HG02885 (cell line): ENCODE data around the gene SLC39A3.

Experiments used
- ATAC-seq: cut with Tn5 transposase; IDR thresholded peaks from one replicate; pipeline ENCODE4 v1.9.1; 2021; ENCODE audit warnings: mild to moderate bottlenecking; ENCODE audit not compliant: unreplicated experiment, poor library complexity

The SLC39A3 gene

DNA sequence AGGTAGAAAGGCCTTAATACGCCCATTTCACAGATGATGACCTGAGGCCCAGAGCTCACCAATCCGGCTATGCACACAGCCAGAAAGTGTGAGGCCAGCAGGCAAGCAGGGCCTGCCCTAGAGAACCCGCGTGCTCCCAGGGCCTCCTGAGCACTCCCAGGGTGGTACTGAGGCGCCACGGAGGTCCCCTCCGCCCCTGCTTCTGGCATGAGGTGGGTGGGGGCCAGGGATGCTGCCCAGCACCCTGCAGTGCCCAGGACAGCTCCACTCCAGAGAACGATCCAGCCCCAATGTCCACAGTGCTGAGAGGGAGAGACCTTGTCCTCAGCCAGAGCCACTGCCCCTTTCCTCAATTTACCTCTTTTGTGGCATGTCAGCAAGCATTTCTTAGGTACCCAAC is 29.4 kb upstream of the SLC39A3 start:
- ATAC-seq: no peak

DNA sequence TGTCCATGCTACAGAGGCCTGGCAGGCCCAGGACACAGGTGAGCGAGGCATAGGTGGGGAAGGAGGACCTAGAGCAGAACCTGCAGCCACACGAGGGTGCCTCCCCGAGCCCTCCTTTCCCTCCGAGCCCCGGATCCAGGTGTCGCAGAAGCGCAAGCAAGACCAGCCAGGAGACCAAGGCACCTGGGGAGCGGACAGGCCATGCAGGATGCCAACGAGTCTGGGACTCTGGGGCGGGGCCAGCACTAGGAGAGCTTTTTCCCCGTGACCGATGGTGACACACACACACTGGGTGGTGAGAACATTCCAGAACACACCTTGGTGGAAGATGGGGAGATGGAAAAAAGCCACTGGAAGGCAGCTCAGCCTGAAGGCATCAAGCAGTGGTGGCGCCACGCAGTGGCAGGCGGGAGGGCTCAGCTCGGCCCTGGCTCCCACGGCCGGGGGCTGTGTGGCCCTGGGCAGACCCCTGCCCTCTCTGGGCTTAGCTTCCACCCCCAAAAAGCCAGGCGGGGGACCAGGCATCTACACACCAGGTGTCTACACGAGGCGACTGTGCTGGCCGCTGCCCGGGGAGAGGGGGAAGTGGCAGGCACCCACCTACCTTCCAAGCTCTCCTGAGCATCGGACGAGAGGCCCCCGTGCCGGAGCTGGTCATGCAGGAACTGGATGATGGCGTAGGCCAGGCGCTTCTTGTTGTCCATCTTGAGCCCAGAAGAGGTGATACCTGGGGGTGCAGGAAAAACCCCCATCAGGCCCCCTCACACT is 28.7 kb upstream of the SLC39A3 start:
- no peak for ATAC-seq

DNA sequence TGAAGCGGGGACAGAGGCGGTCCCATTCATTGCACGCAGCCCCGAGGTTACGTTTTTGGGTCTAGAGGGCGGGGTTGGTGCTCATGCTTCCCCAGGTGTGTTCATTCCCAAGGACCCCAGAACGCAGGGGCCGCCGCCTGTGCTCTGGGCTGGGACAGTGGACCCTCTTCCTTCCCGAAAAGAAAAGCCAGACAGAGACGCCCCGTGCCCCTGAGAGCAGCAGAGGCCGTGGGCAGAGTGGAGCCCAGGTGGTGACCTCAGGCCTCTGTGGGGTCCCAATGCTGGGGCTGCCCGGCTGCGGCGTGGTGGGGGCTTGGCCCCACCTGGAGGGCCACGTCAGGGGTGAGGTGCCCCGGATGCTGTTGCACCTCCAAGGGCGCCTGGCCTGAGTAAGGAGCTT is 27.9 kb upstream of the SLC39A3 start:
- ATAC-seq: no peak

DNA sequence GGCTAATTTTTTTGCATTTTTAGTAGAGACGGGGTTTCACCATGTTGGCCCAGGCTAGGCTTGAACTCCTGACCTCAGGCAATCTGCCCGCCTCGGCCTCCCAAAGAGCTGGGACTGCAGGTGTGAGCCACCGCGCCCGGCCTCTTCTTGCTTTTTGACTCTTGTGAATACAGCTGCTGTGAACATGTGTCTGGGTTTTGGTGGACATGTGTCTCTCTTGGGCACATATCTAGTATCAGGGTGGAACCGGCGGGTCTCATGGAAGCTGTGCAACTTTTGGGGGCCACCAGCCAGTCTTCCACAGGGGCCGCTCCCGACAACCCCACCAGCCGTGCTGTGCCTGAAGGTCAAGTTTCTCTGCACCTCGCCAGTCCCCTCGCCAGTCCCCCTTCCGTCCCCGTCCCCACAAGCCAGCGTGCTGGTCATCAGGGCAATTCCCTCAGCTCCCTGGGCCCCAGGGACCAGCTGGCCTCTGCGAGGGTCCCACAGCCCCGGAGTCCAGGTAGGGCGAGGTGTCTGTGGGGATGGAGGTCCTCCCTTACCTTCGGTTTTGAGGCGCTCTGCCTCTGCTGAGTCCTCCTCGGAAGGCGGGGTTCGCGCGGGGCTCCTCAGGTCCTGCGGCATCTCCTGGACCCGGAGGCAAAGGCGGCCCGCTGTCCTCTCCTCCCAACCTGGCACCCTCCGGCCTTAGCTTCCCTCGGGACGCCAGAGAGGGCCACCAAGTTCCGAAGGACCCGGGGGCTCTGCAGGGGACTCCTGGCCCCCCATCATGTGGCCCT is 27.0 kb upstream of the SLC39A3 start:
- no peak for ATAC-seq

DNA sequence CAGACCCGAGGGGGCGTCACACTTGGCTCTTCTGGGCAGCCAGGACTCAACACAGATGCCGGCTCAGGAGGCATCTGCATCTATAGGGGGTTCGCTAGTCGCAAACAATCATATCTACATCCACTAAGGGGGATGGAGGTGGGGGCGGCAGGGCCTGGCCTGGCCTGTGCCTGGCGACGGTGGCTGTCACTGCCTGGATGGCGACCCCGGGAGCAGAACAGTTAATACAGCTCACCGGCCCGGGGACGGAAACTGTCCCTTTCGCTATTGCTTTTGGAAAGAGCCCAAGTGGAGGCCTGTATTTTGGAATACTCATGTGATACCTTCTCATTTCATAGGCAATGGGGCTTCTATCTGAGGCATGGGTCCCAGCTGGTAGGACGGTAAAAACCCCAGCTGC is 25.6 kb upstream of the SLC39A3 start:
- ATAC-seq: no peak

DNA sequence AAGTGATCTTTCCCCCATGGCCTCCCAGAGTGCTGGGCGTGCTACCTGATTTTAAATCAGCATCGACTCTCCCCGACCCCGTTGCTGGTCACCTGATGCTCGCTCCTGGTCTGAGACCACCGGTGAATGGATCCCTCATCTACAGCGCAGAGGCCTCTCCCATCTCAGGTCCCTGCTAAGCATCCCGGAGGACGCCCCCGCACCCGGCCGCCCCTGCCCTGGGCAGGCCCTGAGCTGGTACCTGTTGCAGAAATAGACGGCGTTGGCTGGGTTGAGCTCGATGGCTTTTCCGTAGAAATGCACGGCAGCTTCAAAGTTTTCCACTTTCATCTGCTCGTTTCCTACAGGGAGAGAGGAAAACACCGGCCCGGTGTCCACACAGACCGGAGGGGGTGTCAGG is 25.1 kb upstream of the SLC39A3 start:
- no peak for ATAC-seq

DNA sequence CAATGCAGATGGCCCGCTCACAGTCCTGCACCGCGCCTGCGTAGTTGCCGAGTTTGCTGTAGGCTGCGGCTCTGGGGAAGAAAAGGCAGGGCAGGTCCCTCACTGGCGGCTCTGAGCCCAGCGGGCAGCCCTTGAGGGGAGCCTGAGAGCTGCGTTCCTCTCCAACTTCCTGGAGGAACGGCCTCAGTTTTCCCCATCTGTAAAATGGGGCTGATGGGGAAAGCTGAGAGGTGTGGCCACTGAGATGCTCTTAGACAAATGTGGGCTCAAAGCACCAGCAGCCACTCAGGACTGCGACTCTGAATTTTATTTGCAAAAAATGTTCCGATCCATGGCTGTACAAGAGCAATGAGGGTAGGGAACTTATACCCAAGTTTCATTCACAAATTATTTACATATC is 23.9 kb upstream of the SLC39A3 start:
- ATAC-seq: no peak

DNA sequence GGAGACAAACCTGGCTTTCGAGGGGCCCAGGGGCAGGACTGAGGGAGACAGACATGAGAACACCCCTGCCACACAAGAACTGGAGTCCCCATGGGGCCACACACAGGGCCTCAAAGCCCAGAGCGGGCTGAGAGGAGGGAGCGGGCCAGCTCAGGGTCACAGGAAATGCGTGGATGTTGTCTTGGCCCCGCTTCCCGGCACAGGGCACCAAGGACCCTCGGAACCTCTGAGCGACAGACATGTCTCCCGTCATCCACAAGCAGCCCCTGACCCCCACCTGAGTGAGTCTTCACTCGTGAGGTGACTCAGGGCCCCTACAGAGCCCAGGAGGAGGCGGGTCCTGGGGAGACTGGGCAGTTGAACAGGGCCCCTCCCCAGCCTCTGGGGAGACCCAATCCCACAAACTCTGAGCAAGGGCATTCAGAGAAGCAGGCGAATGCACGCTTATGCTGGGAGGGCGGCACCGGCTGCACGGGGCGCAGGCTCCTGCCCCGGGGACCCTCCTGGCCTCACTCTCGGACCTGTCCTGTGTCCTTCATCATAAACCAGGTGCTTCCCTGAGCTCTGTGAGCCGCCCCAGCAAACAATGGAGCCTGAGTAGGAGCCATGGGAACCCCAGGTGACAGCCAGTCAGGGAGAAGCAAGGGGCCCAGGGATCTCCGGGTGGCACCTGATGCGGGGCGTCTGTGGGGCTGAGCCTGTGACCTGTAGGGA is 23.1 kb upstream of the SLC39A3 start:
- no peak for ATAC-seq

DNA sequence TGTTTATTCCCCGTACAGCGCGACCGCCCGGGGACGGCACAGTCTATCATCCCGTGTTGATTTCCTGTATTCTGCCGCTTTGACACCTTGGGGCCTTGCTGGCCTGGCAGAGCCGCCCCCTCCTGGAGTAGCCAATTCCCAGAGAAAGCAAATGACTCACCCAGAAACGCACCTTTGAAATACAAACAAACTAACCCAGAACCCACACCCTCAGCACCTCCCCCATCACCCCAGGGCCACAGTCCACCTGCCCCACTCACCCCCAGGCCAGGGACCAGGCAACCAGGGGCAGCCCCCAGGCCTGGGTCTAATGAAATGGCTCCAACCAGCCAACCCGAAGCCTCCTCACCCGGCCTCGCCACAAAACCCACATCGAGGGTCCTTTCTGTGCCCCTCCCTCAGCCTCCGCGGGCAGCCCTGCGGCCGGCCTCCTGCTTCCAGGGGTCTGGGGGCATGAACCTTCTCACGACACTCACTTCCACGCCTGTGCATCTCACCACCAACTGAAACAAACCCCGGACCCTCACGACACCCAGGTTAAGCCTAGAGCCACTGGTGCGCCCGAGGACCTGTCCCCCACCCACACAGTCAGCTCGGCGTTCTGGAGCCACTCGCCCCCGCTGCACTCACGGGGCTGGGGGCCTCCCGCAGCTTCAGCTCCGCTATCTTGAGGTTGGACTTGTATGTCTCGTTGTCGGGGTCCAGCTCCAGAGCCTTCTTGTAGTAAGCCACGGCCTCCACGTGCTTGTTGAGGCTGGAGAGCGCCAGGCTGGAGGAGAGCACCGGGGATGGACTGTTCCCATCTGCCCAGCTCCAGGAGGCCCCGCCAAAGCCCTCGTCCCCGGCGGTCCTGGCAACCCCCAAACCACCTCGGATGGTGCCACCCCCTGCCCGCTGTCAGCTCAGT is 22.3 kb upstream of the SLC39A3 start:
- no peak for ATAC-seq

DNA sequence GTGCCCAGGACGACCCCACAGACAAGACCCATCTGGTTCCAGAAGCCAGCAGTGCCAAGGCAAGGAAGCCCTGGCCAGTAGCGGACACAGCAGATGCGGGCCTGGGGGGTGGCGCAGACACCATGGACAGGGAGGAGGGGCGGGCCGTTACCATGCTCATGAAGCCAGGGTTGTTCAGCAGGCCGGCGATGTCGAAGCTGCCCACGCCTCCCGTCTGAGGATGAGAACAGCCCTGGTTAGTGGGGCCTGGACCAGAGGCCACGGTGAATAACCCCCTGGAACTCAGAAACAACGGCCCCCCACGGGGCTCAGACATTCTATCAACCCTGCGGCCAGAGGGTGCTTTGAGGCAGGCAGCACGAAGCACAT is 21.5 kb upstream of the SLC39A3 start:
- no peak for ATAC-seq

DNA sequence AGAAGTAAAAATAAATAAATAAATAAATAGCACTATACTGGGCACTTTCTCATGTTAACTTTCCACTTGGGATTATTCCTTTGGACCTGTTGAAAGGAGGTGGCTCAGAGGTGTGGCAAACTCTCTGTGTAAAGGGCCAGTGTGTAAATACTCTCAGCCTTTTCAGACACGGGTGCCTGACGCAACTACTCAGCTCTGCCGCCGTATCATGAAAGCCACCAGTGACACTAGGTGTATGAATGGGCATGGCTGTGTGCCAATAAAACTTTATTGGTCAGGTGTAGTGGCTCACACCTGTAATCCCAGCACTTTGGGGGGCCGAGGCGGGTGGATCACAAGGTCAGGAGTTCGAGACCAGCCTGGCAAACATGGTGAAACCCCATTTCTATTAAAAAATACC is 20.1 kb upstream of the SLC39A3 start:
- no peak for ATAC-seq

DNA sequence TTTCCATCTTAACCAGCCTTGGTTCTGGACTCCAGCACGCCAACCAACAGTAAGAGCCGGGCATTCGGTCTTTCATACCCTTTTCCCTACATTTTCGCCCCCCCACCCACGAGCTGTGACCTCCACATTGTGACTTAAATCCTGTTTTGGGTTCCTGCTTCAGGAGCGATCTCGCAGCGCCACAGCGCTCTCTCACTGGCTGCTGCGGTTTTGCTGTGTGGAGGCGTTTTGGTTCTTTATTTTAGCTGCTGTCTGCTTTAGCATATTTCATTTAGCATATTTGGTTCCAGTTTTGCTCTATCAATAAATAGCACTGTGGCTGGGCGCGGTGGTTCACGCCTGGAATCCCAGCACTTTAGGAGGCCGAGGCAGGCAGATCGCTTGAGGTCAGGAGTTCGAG is 19.5 kb upstream of the SLC39A3 start:
- no peak for ATAC-seq

DNA sequence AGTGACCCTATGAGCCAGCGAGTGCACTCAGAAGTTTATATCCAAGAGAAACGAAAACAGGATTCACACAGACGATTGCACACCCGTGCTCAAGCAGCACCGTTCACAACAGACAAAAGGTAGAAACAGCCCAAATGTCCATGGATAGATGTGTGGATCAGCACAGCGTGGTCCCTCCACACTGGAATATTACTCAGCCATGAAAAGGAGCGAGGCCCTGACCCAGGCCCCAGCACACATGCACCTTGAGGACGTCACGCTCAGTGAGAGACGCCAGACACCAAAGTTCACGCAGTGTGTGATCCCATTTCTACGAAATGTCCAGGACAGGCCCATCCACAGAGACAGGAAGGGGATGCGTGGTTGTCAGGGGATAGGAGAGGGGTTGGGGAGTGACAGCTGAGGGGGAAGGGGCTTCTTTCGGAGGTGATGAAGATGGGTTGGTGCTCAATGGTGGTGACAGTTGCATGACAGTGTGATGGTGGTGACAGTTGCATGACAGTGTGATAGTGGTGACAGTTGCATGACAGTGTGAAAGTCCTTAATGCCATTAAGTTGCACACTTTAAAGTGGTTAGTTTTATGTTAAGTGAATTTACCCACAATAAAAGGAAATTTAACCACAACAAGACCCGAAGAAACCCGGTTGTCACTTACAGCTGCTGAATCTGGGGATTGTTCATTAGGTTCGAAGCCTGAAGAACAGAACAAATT is 18.9 kb upstream of the SLC39A3 start:
- ATAC-seq: no peak

DNA sequence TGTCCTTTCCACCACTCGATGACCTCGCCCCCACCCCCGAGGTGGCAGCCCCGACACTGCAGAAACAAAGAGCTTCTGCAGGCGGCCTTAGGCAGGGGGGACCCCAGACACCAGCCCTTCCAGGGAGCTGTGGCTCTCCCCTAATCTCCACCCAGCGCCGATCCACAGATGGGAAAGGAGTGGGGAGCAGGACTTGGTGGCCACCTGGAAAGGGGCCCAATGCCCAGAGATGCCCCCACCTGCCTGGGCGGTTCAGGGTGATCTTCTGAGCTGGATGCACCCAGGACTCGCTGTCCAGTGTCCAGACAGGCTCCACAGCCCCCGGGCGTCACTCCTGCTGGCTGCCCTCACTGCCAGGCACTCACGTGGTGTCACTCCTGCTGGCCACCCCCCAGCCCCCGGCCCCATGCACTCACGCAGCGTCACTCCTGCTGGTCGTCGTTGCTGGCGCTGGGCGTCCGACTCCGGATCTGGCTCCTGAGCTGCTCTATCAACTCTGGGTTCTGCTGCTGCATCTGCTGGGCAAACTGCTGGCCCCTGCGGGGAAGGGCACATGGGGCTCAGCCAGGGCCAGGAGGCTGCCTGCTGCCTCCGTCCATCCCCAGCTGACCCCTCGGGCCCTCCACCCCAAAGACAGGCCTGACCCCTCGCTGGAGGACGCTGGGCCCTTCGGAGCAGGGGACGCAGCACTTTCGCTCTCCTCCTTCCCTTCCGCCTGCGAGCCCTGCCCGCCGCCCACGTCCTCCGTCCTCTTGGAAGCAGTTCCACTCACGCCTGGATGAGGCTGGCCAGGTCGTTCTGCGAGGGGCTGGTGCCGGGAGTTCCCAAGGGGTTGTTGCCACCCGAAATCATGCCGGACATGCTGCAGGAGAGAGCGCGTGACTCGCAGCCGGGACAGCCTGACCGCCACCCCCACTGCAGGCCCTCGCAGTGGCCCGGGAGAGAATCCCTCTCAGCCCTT is 17.4 kb upstream of the SLC39A3 start:
- no peak for ATAC-seq

DNA sequence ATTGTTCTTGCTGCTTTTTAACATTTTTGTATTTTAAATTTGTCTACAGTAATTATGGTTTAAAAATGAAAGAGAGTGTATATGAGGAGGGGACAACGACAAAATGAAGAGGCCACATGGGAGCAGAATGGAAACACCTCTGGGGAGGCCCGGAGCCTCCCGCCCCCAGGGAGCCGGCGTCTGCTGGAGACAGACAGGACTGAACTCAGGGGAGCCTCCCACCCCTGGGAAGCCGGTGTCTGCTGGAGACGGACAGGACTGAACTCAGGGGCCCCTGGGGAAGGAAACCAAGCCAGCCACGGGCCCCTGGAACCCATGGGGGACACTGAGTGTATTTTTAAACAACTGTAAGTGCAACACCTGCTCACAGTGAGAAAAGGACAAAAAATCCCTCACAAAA is 16.7 kb upstream of the SLC39A3 start:
- no peak for ATAC-seq

DNA sequence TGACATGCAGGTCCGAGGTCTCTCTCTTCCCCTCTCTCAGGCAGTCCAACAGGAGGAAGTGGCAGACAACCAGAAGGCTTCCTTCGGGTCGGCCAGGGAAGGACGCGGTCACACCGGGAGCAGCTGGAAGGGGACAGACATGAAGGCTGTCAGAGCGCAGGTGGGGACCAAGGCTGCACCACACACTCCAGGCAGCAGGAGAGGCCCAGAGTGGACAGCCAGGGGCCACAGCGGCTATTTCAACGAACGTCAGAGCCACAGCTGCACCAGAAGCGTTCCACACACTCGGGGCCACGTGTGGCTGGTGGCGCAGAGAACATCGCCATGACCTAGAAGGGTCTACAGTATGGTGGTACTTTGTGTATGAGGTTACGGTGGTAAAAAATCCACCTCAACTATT is 16.0 kb upstream of the SLC39A3 start:
- ATAC-seq: no peak

DNA sequence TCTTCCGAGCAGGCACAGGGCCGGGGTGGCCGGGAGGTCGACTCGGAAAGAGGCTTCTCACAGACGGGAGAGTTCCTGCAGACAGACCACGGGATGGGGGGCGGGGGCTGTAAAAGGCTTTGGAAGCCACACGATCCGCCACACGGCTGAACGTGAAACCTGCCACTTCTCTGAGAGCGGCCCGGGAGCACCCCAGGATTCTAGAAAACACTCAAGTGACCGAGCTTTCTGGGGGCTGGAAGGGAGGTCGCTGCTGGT is 15.6 kb upstream of the SLC39A3 start:
- no peak for ATAC-seq

DNA sequence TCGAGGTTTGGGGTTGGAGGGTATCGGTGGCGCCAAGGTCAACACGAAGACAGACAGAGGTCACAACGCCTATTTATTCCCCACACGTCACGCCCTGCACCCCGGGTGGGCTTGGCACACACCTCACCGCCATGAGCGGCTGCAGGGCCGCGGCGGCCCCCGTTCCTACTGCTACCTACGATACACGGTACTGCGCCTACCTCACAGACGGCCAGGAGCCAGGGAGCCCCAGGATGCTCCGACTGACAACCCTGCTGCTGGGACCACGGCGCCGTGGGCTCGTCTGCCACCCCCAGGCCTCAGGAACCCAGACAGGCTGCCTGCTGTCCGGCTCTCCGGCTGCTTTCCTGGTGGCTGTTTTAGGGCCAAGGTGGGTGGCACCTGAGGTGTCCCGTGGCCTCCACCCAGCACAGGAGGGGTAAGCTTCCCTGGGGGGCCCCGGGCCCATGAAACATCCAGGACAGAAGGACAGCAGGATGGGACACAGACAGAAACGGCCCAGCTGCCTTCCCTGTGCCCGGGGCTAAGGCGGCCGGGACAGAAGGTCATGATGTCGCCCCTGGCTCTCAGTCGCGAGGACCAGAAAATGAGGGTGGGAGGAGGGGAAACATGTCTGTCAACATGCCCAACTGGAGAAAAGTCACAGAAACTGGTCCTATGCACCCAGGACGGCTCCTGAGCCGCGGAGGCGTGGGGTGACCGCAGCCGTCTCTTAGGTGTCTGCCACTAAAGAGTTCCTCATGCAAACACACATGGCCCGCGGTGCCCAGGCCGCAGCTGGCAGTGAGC is 15.0 kb upstream of the SLC39A3 start:
- no peak for ATAC-seq
